ENCODE data around the gene ARMH3.

Gene ARMH3

GRCh38 chr10:101817337-101818118, 238.4 kb downstream of the ARMH3 start:
- Mint-ChIP-seq H3K27me3 (no peaks in the 10 kb centered on the region), H3K36me3 (peaks cover 19 to 48% of the 10 kb centered on the region in 2 donors), H3K4me3 (peak overlapping the region; percentile 89 to 96), H3K9me3 (no peaks in the 10 kb centered on the region), H3K4me1 (peaks cover 25 to 58% of the 10 kb centered on the region in 2 donors), H3K27ac (peak overlapping the region; percentile 99)
- peak; percentile 10 to 28 for ATAC-seq (replicated peaks)
- DNase-seq, result peak; percentile 59

- Mint-ChIP-seq H3K36me3 (peaks cover 17 to 47% of the 10 kb centered on the region in 2 donors), H3K27me3 (no peaks in the 10 kb centered on the region), H3K4me3 (peak overlapping the region; percentile 89 to 96), H3K27ac (peak overlapping the region; percentile 99), H3K9me3 (no peaks in the 10 kb centered on the region), H3K4me1 (peaks cover 24 to 59% of the 10 kb centered on the region in 2 donors)
- ATAC-seq (replicated peaks) (peak in 1 of 2 donors; percentile 15), DNase-seq (no peak)
Observed at GRCh38 chr10:101816913-101817336, 239.0 kb downstream of the ARMH3 start.

DNA sequence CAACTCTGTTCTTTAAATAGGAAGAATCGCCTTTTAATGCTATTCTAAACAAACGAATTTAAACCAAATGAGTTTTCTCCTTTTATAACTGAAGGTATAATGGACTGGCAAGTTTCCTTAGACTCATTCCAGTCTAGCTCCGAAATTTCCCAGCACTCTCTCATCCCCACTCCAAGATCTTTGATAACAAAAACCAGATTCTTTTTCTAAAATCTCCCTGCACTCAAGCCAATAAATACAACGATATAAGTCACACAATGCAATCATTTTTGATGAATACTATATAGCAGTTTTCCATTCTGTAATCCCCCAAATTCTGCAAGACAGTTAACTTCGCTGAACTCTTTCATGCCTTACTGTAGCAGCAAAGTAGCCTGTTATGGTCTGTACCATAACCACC, 239.6 kb downstream of the ARMH3 start:
- peak overlapping the region; percentile 99 for H3K27ac Mint-ChIP-seq
- H3K9me3 Mint-ChIP-seq, result no peaks in the 10 kb centered on the region
- peak overlapping the region; percentile 89 to 96 for H3K4me3 Mint-ChIP-seq
- peaks cover 17 to 44% of the 10 kb centered on the region in 2 donors for H3K36me3 Mint-ChIP-seq
- ATAC-seq (replicated peaks), result no peak
- peaks cover 21 to 58% of the 10 kb centered on the region in 2 donors for H3K4me1 Mint-ChIP-seq
- DNase-seq, result no peak
- H3K27me3 Mint-ChIP-seq, result no peaks in the 10 kb centered on the region

- H3K9me3 Mint-ChIP-seq, result no peaks in the 10 kb centered on the region
- ATAC-seq (replicated peaks) (peak; percentile 46 to 52), DNase-seq (no peak)
- H3K27me3 Mint-ChIP-seq, result no peaks in the 10 kb centered on the region
- H3K4me3 Mint-ChIP-seq, result peak overlapping the region; percentile 89 to 96
- H3K4me1 Mint-ChIP-seq, result peaks cover 24 to 58% of the 10 kb centered on the region in 2 donors
- peaks cover 20 to 51% of the 10 kb centered on the region in 2 donors for H3K36me3 Mint-ChIP-seq
- peak overlapping the region; percentile 99 for H3K27ac Mint-ChIP-seq
Observed at GRCh38 chr10:101814466-101815071, 241.4 kb downstream of the ARMH3 start.

DNA sequence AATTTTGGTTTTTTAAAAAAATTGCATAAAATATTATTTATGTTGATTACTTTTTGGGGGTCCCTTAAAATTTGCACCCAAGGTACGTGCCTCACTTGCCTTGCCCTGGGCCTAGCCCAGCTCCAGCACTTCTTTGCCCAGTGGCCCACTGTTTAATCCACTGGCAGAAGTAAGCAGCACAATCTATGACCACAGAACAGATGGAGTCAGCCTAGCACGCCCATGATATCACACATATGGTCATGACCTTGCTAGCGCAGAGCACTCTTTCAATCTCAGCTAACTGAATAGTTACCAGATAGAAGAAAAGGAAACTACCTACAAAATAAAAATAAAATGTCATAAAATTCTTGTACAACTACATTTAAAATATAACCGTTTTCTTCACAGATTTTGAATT, 243.4 kb downstream of the ARMH3 start:
- Mint-ChIP-seq H3K27ac (no peak overlapping the region), H3K36me3 (peaks cover 18 to 45% of the 10 kb centered on the region in 2 donors), H3K27me3 (no peaks in the 10 kb centered on the region), H3K9me3 (no peaks in the 10 kb centered on the region), H3K4me1 (peaks cover 19 to 52% of the 10 kb centered on the region in 2 donors), H3K4me3 (no peak overlapping the region)
- no peak for DNase-seq
- no peak for ATAC-seq (replicated peaks)

DNA sequence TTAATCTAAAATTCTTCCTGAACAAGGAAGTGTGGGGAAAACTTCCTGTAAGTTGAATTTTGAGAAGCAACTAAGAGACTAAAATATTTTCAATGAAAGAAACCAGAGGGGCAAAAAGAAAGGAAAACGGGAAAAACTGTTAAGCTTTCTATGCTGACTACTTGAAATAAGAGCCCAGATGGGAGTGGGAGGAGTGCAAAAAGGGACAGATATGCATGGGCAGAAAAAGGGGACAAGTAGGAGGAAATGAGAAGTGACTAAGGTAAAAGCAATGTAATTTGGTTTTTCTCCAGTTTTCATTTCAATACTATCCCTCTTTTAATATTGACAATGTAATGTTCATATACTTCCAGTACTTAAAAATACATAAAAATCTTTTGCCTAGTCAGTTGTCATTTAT, 248.8 kb downstream of the ARMH3 start:
- H3K9me3 Mint-ChIP-seq, result no peaks in the 10 kb centered on the region
- no peak for DNase-seq
- no peak for ATAC-seq (replicated peaks)
- peaks cover 20 to 23% of the 10 kb centered on the region in 2 donors for H3K36me3 Mint-ChIP-seq
- H3K27ac Mint-ChIP-seq, result no peak overlapping the region
- H3K4me1 Mint-ChIP-seq, result peaks cover 4 to 18% of the 10 kb centered on the region in 2 donors
- no peaks in the 10 kb centered on the region for H3K27me3 Mint-ChIP-seq
- H3K4me3 Mint-ChIP-seq, result no peak overlapping the region

DNA sequence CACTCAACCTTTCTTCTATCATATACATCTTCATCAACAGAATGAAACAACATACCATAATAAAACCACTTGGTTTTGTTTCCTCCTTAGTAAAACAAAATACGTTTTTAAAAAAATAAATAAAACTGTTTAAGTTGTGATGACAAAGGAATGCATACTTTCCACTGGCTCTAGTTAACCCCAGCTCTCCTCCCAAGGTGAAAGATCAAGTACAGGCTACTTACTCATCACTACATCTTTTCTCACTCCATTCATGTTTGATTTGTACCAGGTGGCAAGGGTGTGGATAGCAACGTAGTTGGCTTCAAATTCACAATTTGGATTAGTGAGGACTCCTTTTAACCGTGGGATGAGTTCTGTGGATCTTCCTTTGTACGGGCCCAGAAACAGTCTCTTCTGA, 252.5 kb downstream of the ARMH3 start:
- Mint-ChIP-seq H3K4me1 (peaks cover 9 to 30% of the 10 kb centered on the region in 2 donors), H3K9me3 (no peaks in the 10 kb centered on the region), H3K36me3 (peaks cover 37 to 41% of the 10 kb centered on the region in 2 donors), H3K4me3 (no peak overlapping the region), H3K27me3 (no peaks in the 10 kb centered on the region), H3K27ac (no peak overlapping the region)
- ATAC-seq (replicated peaks) (no peak), DNase-seq (no peak)

GRCh38 chr10:101797403-101798059, 258.4 kb downstream of the ARMH3 start:
- H3K4me1 Mint-ChIP-seq, result peaks cover 9 to 35% of the 10 kb centered on the region in 2 donors
- no peak overlapping the region for H3K4me3 Mint-ChIP-seq
- H3K27me3 Mint-ChIP-seq, result no peaks in the 10 kb centered on the region
- peaks cover 45 to 55% of the 10 kb centered on the region in 2 donors for H3K36me3 Mint-ChIP-seq
- peak overlapping the region; percentile 56 for H3K27ac Mint-ChIP-seq
- no peak for ATAC-seq (replicated peaks)
- DNase-seq, result no peak
- H3K9me3 Mint-ChIP-seq, result no peaks in the 10 kb centered on the region
